HG03095 (cell line): ENCODE measurements around the gene ASPSCR1.
"Not testable (repeated sequence)": the region's sequence is repeated elsewhere in the genome, so short reads cannot be mapped to it uniquely, and the experiment has no call there.

Source experiments
- ATAC-seq: cut with Tn5 transposase; IDR thresholded peaks from one replicate; pipeline ENCODE4 v1.9.1; 2021; ENCODE audit warnings: moderate library complexity; ENCODE audit not compliant: unreplicated experiment

Gene ASPSCR1

DNA sequence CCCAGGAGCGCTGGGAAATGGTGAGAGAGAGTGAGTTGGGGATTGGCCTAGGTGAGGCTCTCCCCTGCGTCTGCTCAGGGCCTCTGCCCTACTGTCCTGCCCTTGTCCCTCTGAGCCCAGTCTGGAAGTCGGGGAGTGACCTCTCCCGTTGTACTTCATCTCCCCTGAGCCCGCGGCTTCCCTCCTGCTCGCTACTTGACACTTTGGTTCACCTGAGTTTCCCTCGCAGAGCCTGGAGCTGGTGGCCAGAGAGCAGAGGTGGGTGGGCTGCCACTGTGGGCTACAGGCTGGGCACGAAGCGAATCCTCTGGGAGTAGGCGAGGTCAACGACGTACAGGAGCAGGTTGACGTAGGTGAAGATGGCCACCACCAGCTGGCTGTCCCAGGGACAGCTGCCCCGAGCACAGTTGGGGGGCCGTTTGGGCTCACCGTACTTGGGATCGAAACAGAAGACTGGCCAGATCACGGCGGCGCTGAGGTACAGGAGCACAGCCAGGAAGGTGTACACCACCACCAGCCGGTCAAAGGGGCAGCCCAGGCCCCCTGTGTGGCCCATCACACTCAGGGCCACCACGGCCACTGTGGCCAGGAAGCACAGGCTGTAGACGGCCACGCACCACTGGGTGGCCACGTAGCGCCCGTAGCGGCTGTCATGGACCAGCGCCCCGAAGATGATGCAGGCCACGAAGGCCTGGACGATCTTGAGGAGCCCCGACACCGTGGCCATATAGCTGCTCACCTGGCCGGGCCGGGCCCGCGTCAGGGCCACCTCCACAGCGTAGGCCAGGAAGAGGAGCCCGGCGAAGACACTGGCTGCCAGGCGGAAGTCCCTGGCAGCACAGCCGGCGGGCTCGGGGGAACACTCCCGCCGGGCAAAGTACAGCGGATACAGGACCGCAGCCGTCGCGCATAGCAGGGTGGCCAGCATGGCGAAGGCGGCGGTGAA is 36.6 kb upstream of the ASPSCR1 start:
- ATAC-seq: no peak

DNA sequence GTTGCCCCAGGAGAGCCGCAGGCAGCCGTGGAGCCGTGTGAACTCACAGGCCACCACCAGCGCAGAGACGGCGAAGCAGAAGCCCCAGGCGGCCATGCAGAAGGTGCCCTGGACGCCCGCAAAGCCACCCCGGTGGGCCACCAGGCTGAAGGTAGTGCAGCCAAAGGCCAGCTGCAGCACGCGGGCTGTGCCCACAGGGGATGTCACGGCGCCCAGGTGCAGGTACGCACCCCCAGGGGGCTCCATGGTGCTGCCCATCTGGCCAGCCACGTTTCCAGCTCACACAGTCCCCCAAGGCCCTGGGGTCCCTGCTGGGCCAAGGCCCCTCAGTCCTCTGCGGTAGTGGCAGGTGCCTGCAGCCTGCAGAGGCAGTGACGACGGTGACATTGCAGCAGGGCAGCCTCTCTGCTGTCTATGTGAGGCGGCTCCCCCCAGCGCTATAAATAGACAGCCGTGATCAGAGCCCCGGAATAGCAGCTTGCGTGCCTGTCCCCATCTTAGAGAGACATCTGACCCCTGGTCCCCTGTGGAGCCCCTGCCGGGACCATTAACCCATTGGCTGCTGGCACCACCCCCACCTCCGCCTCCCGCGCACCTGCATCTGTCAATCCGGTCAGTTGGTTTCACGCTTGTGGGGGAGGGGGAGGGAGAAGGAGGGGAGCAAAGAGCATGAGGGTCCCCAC is 35.8 kb upstream of the ASPSCR1 start:
- no peak for ATAC-seq

DNA sequence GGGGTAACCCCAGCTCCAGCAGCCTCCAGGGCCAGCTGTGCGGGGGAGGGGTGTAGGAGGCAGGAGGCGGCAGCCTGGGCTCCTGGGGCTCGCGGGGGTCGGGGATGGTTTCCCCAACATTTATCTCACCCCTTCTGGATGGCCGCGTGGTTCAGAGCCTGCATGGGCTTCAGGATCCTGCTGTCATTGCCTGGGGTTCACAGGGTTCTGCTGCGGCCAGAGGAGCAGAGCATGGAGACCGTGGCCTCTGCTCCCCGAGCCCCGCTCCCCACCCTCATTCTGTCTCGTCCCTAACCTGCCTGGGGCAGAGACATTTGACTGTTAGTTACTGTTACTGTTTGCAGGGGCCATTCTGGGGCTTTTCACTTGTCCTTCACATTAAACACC is 35.3 kb upstream of the ASPSCR1 start:
- ATAC-seq: no peak

DNA sequence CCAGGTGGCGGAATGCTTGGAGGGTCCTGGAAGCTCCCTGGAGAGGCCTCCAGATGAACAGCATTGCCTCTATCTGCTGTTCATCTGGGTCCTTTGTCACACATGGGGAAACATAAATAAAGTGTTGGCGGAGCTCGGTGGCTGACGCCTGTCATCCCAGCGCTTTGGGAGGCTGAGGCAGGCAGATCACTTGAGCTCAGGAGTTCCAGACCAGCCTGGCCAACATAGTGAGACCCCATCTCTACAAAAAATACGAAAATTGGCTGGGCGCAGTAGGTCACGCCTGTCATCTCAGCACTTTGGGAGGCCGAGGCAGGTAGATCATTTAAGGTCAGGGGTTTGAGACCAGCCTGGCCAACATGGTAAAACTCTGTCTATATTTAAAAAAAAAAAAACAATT is 32.6 kb upstream of the ASPSCR1 start:
- ATAC-seq: no peak

DNA sequence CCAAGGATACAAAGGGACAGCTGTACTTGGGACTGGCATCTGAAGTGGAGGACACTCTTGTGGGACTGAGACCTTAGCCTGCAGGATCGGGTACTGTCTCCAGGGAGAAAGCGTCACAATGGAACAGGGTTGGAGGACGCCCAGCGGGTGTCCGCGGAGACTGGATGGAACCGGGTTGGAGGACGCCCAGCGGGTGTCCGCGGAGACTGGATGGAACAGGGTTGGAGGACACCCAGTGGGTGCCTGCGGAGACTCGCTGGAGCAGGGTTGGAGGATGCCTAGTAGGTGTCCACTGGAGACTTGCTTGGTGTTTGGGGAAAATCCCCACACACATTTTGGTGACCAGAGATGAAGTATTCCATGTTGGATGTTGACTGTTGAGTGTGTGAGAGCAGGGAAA is 30.2 kb upstream of the ASPSCR1 start, which contains the start of gene MYADML2:
Gene MYADML2 (minus strand): TSS at position 45 of the 400 bp plus-strand sequence. CDS start 5,492 bp downstream, outside the sequence.
- ATAC-seq: no peak

DNA sequence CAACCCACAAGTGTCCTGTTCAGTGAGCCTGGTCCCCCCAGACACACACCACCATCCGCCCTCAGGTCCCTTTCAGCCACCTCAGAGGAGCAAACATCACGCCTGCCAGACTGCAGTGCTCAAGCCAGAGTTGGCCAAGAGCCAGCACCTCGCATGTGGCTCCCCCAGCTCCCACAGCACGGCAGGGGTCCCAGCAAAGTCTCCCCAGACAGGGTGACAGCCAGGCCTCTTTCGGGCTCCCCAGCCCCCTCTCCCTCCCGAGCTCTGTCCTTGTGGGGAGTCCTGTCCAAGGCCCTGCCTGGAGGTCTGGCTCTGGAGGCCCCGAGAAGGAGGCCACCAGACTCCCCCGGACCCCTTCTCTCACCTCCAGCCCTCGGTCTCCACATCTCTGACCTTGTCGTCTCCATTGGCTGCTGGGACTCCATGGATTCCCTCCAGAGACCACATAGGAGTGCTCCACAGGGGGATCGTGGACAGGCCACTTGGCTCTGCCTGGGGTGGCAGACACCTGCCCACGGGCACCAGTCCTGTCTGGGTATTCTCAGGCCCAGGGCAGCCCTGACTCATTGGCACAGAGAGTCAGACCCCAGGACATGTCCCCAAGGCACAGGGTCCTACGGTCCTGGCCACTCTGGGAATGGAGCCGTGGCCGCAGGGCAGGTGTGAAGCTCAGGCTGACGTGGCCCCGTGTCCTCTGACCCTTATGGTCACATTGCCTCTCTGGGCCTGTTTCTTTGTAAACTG is 28.6 kb upstream of the ASPSCR1 start:
- no peak for ATAC-seq

DNA sequence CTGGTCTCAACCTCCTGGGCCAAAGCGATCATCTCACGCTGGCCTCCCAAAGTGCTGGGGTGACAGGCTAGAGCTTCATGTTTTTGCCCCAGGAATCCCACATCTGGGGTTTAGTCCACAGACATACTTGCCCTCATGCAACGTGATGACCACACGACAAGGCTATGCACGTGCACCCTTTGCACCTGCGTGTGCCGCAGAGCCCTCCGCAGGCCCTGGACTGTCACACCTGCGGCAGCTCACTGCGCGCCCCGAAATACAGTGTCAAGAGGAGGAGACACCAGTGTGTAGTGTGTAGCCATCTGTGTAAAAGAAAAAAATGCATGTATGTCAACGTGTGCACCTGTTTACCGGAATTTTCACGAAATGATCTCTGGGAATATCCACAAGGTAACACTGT is 26.9 kb upstream of the ASPSCR1 start:
- no peak for ATAC-seq

DNA sequence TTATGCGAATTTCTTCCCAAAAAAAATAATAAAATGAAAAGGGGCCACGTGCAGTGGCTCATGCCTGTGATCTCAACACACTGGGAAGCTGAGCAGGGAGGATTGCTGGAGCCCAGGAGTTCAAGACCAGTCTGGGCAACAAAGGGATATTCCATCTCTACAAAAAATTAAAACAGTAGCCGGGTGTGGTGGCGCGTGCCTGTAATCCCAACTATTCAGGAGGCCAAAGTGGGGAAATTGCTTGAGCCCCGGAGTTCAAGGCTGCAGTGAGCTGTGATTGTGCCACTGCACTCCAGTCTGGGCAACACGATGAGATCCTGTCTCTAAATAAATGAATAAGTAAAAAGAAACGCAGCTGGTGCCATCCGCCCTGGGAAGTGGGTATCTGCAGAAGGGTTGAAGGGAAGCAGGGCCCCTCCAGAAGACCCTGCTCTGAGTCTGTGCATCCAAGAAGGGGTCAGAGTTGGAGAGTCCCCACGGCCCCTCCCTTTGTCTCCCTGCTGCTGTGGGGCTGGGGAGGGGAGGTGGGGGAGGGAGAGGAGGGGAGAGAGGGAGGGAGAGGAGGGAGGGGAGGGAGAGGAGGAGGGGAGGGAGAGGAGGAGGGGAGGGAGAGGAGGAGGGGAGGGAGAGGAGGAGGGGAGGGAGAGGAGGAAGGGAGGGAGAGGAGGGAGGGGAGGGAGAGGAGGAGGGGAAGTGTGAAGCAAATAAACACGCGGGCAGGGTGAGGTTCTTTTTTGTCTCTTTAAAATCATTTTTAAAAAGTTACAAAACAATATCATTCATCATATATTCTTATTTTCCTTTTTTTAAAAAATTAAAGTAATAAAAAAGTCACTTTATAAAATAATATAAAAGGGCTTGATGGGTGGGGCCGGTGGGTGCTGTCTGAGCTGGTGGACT is 25.4 kb upstream of the ASPSCR1 start:
- ATAC-seq: no peak

DNA sequence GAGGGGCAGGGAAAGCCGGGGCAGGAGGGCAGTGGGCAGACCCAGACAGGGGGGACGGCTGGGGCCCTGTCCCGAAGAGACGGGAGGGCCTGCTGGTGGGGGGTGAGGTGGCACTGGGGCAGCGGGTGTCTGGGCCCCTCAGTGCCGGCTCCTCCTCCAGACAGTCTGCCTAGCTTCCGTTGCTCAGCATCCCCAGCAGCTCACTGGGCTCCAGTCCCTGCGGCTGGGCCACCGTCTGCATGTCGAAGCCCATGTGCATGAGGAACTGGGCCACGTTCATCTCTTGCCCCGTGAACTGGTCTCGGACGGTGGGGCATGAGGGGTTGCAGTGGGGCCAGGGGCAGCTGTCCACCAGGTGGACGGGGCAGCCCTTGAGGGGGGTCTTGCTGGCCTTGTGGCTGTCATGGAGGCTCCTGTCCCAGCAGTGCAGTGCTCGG is 24.6 kb upstream of the ASPSCR1 start:
- no peak for ATAC-seq

DNA sequence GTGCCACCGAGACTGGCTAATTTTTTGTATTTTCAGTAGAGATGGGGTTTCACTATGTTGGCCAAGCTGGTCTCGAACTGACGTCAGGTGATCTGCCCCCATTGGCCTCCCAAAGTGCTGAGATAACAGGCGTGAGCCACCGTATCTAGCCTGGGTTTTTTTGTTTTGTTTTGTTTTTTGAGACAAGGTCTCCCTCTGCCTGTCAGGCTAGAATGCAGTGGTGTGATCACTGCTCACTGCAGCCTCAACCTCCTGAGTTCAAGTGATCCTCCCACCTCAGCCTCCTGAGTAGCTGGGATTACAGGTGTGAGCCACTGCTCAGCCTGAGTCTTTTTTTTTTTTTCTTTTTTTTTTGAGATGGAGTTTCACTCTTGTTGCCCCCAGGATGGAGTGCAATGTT is 24.0 kb upstream of the ASPSCR1 start:
- ATAC-seq: not testable (repeated sequence)

DNA sequence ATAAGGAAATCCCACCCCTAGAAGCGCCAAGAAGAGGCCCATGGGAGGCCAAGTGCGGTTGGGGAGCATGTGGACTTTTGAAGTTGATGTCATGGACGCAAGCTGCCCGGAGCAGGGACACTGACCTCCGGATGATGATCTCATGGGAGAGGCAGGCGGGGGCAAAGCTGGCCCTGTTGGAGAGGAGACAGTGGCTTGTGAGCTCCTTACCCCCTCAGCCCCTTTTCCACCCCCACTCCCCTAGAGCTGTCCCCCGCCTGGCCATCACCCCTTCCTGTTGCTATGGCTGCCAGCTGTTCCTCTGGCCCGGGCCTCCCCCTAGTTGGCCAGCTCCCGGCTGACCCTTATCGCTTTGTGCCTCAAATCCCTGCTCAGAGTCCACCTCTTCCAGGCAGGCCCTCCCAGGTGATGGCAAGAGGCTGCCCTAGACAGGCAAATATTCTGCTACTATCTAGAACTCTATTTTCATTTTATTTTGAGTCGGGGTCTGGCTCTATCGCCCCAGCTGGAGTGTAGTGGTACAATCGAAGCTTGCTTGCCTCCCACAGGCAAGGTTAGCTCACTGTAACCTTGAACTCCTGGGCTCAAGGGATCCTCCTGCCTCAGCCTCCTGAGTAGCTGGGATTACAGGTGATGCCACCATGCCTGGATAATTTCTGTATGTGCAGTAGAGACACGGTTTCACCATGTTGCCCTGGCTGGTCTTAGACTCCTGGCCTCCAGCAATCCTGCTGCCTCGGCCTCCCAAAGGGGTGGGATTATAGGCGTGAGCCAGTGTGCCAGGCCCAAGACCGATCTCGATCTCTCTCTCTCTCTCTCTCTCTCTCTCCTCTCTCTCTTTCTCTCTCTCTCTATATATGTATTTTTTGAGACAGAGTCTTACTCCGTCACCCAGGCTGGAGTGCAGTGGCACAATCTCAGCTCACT is 23.0 kb upstream of the ASPSCR1 start:
- no peak for ATAC-seq

DNA sequence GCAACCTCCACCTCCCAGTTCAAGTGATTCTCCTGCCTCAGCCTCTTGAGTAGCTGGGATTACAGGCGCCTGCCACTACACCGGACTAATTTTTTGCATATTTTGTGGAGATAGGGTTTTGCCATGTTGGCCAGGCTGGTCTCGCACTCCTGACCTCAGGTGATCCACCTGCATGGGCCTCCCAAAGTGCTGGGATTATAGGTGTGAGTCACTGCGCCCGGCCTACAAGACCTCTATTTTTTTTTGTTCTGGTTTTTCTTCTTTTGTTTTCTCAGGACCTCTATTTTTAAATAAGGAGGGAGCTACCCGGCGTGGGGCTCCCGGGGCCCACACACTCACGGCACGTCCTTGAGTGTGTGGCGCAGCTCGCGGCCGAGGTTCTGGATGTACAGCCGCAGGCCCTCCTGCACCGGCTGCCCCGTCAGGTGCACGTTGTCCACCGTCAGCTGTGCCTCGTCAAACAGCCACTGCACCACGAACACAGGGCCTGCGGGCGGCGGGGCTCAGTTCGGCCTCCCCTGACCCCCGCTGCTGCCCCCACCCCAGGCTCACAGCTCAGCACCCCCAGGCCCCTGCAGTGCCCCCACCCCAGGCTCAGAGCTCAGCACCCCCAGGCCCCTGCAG is 22.3 kb upstream of the ASPSCR1 start:
- no peak for ATAC-seq

DNA sequence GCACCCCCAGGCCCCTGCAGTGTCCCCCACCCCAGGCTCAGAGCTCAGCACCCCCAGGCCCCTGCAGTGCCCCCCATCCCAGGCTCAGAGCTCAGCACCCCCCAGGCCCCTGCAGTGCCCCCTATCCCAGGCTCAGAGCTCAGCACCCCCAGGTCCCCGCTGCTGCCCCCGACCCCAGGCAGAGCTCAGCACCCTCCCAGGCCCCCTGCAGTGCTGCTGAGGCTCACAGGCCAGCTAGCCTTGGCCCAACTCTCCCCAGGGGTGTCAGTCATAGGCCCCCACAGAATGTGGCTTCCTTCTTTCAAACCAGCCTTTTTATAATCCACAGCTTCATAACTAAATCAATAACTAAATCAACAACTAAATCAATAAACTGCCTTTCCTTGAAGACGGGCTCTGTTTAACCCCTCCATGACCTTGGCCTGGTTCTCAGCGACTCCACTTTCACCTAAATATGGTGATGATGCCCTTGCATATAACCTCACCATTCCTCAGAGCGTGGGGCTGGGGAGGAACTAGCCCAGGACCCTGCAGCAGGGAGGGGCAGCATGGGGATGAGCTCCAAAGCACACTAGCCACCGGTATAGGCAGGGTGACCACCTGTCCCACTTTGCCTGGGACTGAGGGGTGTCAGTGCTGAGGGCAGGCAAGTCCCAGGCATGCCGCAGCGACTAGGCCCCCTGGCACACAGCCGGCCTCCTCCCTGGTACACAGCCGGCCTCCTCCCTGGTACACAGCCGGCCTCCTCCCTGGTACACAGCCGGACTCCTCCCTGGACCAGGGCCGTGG is 21.5 kb upstream of the ASPSCR1 start:
- ATAC-seq: no peak

DNA sequence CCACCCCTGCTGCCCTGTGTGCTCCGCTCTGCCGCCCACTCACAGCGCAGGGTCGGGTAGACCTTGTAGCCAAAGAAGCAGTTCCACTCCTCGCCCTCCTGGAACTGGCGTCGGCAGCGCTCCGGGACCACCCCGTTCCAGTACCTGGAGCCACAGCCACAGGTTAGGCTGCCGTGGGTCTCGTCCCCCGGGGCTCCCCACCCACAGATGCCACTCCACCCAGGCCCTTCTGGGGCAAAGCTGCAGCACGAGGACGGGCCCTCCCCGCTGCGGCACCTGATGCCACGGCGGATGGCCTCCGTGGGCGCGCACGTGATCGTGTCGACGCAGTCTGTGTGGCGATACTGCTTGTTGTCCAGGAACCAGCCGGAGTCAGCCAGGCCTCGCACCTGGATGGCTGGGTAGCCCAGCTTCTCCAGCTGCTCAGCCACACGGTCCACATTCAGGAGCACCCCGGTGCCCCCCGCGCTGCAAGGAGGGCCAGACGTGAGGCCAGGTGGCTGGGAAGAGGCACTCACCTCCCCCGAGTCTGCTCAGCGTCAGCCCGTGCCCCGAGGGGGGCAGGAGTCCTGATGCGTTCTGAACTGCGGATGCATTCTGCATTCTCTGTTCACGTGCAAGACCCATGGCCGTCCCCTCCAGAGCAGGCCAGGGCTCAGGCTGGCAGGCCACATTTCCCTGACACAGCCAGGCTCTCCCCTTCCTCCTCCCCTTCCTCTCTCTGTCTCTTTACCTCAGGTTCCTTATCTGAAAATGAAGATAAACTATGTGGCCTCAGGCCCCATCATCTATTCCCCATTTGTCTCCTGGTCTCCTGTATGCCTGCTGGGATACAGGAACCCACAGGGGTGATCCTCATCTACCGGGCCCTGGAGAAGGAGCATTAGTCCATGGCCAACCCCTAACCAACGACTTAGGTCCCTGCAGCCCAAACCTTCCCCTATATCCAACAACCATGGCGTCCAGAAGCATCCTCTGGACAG is 20.5 kb upstream of the ASPSCR1 start:
- no peak for ATAC-seq

DNA sequence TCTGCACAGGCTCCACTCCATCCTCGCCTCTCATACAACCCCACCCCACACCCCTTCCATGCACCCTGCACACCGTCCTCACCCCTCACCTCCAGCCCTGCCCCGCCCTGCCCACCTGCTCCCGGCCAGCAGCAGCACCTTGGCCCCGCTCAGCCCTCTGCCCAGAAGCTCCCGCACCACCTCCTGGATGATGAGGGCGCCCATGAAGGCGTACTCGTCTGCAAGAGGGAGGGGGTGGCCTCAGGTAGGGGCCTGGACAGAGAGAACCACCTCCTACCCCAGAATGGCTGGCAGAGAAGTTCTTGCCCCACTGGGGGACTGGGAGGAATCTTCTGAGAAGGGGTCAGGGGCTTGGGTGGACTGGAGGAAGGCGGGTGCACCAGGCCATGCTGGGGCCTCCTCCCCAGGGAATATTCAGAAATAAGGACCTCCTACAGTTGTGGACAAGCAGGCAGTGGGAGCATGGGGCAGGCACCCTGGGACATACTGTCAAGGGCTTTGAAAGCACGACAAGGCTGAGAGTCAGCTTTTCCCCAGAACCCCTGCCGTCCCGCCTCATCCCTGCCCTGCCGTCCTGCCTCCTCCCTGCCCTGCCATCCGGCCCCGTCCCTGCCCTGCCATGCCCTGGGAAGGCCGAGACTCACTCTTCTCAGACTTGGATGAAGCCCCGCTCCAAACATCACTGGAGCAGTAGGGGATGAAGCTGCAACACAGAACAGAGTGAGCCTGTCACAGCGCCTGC is 19.6 kb upstream of the ASPSCR1 start:
- no peak for ATAC-seq

DNA sequence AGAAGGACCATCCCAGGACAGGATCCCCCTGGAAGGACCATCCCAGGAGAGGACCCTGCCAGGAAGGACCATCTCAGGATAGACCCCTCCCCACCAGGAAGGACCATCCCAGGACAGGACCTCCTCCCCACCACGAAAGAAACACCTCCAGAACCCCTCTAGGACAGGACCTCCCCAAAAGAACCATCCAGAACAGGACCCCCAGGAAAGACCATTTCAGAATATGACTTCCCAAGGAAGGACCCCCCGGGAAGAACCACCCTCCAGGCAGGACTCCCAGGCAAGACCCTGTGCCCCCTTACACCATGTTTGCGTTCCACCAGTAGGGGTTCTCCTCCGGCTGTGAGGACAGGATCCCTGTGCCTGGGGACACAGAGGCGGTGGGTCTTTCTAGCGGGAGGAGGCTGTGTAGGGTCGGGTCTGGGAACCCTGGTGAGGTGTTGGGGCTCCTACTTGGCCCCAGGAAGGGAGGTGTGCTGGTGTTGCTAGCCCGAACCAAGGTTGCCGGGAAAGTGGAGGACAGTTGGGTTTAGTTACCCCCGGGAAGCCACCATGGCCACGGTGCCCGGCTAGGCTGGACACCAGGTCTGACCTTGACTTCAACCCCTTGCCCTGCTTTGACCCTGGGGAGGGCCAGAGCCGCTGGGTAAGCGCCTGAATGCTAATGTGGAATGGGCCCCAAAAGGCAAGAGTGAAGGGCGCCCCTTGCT is 18.6 kb upstream of the ASPSCR1 start:
- no peak for ATAC-seq
